IMR-90 (cell line): Measurements from ENCODE around the gene IFT20. TPM values are rescaled to one million over a fixed set of nuclear protein-coding genes. Genes with fewer than 3 reads are reported as not detected.

Experiments
- ATAC-seq: fragments of 200-7000 bp; cut with Tn5 transposase; 2 replicates; pipeline ENCODE4 v1.9.1; 2020; ENCODE audit warnings: low read depth, mild to moderate bottlenecking, moderate library complexity
- BruUV-seq: library from RNA; stranded (reverse); fragments of 400-500 nt; replicated peaks from 2 replicates; lab custom pipeline; 2021; lab: Mats Ljungman, UMichigan
- CTCF ChIA-PET: fragments of 300-600 bp; formaldehyde crosslinking; extraction: SDS; loops from one replicate; lab custom pipeline; 2021; ENCODE audit warnings: antibody characterized with exemption; lab: Yijun Ruan, JAX
- POLR2A ChIA-PET: fragments of 300-600 bp; sonication (Branson Sonifier 250); formaldehyde crosslinking; loops from one replicate; lab custom pipeline; 2022; ENCODE audit warnings: antibody characterized with exemption; ENCODE audit not compliant: unreplicated experiment; lab: Charles Lee
- DNase-seq: peaks from one replicate; pipeline ENCODE4 v3.0.0; 2013
- H2AFZ ChIP-seq: replicated peaks from 2 replicates; pipeline ENCODE3; 2013; ENCODE audit warnings: low read length, mild to moderate bottlenecking; ENCODE audit not compliant: poor library complexity
- H2AK5ac ChIP-seq: 2 replicates; pipeline ENCODE4 v1.6.1; 2013; ENCODE audit warnings: low read depth, low read length, inconsistent platforms
- H2AK9ac ChIP-seq: replicated peaks from 2 replicates; pipeline ENCODE3; 2013; ENCODE audit warnings: mild to moderate bottlenecking, low read depth, low read length, moderate library complexity; ENCODE audit not compliant: poor library complexity
- H2BK120ac ChIP-seq: 2 replicates; pipeline ENCODE4 v1.6.1; 2013; ENCODE audit warnings: low read depth, low read length, inconsistent platforms
- H2BK15ac ChIP-seq: 3 replicates; pipeline ENCODE4 v1.6.1; 2013; ENCODE audit warnings: low read depth, low read length, inconsistent platforms
- H2BK20ac ChIP-seq: 2 replicates; pipeline ENCODE4 v1.6.1; 2013; ENCODE audit warnings: low read depth, mild to moderate bottlenecking, inconsistent platforms, low read length, moderate library complexity
- H2BK5ac ChIP-seq: 2 replicates; pipeline ENCODE4 v1.6.1; 2013; ENCODE audit warnings: mild to moderate bottlenecking, low read depth, low read length, inconsistent platforms; ENCODE audit not compliant: poor library complexity, severe bottlenecking
- H3K14ac ChIP-seq: replicated peaks from 2 replicates; pipeline ENCODE4 v1.6.1; 2013; ENCODE audit warnings: low read depth, low read length, inconsistent platforms
- H3K18ac ChIP-seq: 2 replicates; pipeline ENCODE4 v1.6.1; 2013; ENCODE audit warnings: low read depth, low read length, control low read depth
- H3K23ac ChIP-seq: 2 replicates; pipeline ENCODE4 v1.6.1; 2013; ENCODE audit warnings: low read depth, low read length, inconsistent platforms
- H3K27ac ChIP-seq: 2 replicates; pipeline ENCODE4 v1.5.1; 2013; ENCODE audit warnings: mild to moderate bottlenecking, control low read depth, low read length; ENCODE audit not compliant: insufficient read depth
- H3K27me3 ChIP-seq: 2 replicates; pipeline ENCODE4 v1.6.1; 2013; ENCODE audit warnings: low read length; ENCODE audit not compliant: control insufficient read depth, insufficient read depth
- H3K36me3 ChIP-seq: 2 replicates; pipeline ENCODE4 v1.6.1; 2013; ENCODE audit warnings: low read length, mixed read lengths; ENCODE audit not compliant: control insufficient read depth, insufficient read depth
- H3K4ac ChIP-seq: 2 replicates; pipeline ENCODE4 v1.6.1; 2013; ENCODE audit warnings: low read depth, low read length, inconsistent platforms
- H3K4me1 ChIP-seq: 2 replicates; pipeline ENCODE4 v1.6.1; 2013; ENCODE audit warnings: low read length, mixed read lengths; ENCODE audit not compliant: control insufficient read depth, insufficient read depth
- H3K4me2 ChIP-seq: 2 replicates; pipeline ENCODE4 v1.6.1; 2013; ENCODE audit warnings: low read depth, mild to moderate bottlenecking, control low read depth, low read length, moderate library complexity
- H3K4me3 ChIP-seq: 2 replicates; pipeline ENCODE4 v1.5.1; 2013; ENCODE audit warnings: low read depth, mild to moderate bottlenecking, control low read depth, low read length, moderate library complexity; ENCODE audit not compliant: insufficient read depth
- H3K56ac ChIP-seq: 2 replicates; pipeline ENCODE4 v1.6.1; 2013; ENCODE audit warnings: low read length, inconsistent platforms; ENCODE audit not compliant: insufficient read depth; ENCODE audit errors: extremely low read depth
- H3K79me1 ChIP-seq, 2 experiments: 2 replicates each; pipeline ENCODE4 v1.6.1; 2013; ENCODE audit warnings: low read length in 2 of 2, inconsistent platforms in 1 of 2, low read depth in 1 of 2
- H3K9ac ChIP-seq: 2 replicates; pipeline ENCODE4 v1.6.1; 2013; ENCODE audit warnings: low read depth, low read length, control low read depth
- H3K9me1 ChIP-seq: 2 replicates; pipeline ENCODE4 v1.6.1; 2013; ENCODE audit warnings: low read length, inconsistent platforms; ENCODE audit not compliant: insufficient read depth
- H3K9me3 ChIP-seq: 2 replicates; pipeline ENCODE4 v1.6.1; 2013; ENCODE audit warnings: low read length; ENCODE audit not compliant: control insufficient read depth, insufficient read depth
- H4K20me1 ChIP-seq: 2 replicates; pipeline ENCODE4 v1.6.1; 2013; ENCODE audit warnings: low read length, inconsistent platforms; ENCODE audit not compliant: insufficient read depth
- H4K5ac ChIP-seq: 2 replicates; pipeline ENCODE4 v1.6.1; 2013; ENCODE audit warnings: mild to moderate bottlenecking, low read depth, low read length, control low read depth
- H4K8ac ChIP-seq, 2 experiments: 2 replicates each; pipeline ENCODE4 v1.6.1; 2013; ENCODE audit warnings: low read depth in 2 of 2, low read length in 2 of 2, control low read depth in 1 of 2, inconsistent platforms in 1 of 2
- H4K91ac ChIP-seq: 2 replicates; pipeline ENCODE4 v1.6.1; 2013; ENCODE audit warnings: low read depth, low read length, inconsistent platforms; ENCODE audit not compliant: insufficient read depth
- BHLHE40 ChIP-seq: fragments of 150-350 bp; IDR thresholded peaks from 2 replicates; pipeline ENCODE4 v1.6.1; 2016; ENCODE audit warnings: mild to moderate bottlenecking, low read depth, low read length
- CEBPB ChIP-seq: IDR thresholded peaks from 2 replicates; pipeline ENCODE4 v1.6.1; 2012; ENCODE audit warnings: low read depth, low read length, improper control_type of control experiment
- CHD1 ChIP-seq: IDR thresholded peaks from 2 replicates; pipeline ENCODE4 v1.6.1; 2012; ENCODE audit warnings: low read depth, low read length, improper control_type of control experiment
- FOS ChIP-seq: fragments of 150-350 bp; IDR thresholded peaks from 2 replicates; pipeline ENCODE4 v1.6.1; 2016; ENCODE audit warnings: low read depth, low read length
- MAFK ChIP-seq: IDR thresholded peaks from 2 replicates; pipeline ENCODE4 v1.6.1; 2012; ENCODE audit warnings: low read depth, low read length, improper control_type of control experiment
- MAZ ChIP-seq: IDR thresholded peaks from 2 replicates; pipeline ENCODE4 v1.6.1; 2012; ENCODE audit warnings: low read depth, mild to moderate bottlenecking, low read length, improper control_type of control experiment, moderate library complexity, borderline replicate concordance
- MXI1 ChIP-seq: IDR thresholded peaks from 2 replicates; pipeline ENCODE4 v1.6.1; 2012; ENCODE audit warnings: low read depth, mild to moderate bottlenecking, low read length, moderate library complexity, borderline replicate concordance
- NFE2L2 ChIP-seq: fragments of 150-350 bp; IDR thresholded peaks from 2 replicates; pipeline ENCODE4 v1.6.1; 2016; ENCODE audit warnings: low read depth, mild to moderate bottlenecking, low read length
- POLR2A ChIP-seq: IDR thresholded peaks from 2 replicates; pipeline ENCODE4 v1.6.1; 2012; ENCODE audit warnings: mild to moderate bottlenecking, low read depth, low read length
- RAD21 ChIP-seq: IDR thresholded peaks from 2 replicates; pipeline ENCODE4 v1.6.1; 2012; ENCODE audit warnings: low read length, improper control_type of control experiment
- RCOR1 ChIP-seq: IDR thresholded peaks from 2 replicates; pipeline ENCODE4 v1.6.1; 2012; ENCODE audit warnings: mild to moderate bottlenecking, low read length, improper control_type of control experiment; ENCODE audit not compliant: insufficient replicate concordance
- RFX5 ChIP-seq: IDR thresholded peaks from 2 replicates; pipeline ENCODE4 v1.8.0; 2012; ENCODE audit warnings: low read depth, mild to moderate bottlenecking, low read length, moderate library complexity
- SMC3 ChIP-seq: fragments of 150-350 bp; IDR thresholded peaks from 2 replicates; pipeline ENCODE4 v1.6.1; 2016; ENCODE audit warnings: low read depth, mild to moderate bottlenecking, antibody characterized with exemption, low read length, moderate library complexity
- WGBS, 2 experiments: methylation state at CpG; one replicate each; pipeline versions ENCODE4 v1.1.5 to v1.1.7; 2013; ENCODE audit warnings: missing lambda C conversion rate in 2 of 2; ENCODE audit not compliant: insufficient read length in 1 of 2; ENCODE audit errors: extremely low coverage in 2 of 2; 5-methylcytosine and 5-hydroxymethylcytosine counted together
- dilution Hi-C: fragments of 300-500 bp; cut with HindIII; formaldehyde crosslinking; loops from one replicate; pipeline ENCODE4 v1.14.3; 2018; ENCODE audit warnings: low sequenced_read_pairs; ENCODE audit not compliant: unreplicated experiment
- in situ Hi-C: fragments of 300-500 bp; cut with MboI; formaldehyde crosslinking; loops from 3 replicates; pipeline ENCODE4 v1.14.3; 2019; ENCODE audit warnings: low sequenced_read_pairs, inconsistent platforms, mixed read lengths
- intact Hi-C: fragments of 100-400 bp; cut with micrococcal nuclease; formaldehyde crosslinking; loops from 2 replicates; pipeline ENCODE4 v1.10.0; 2022
- polyA plus RNA-seq, 3 experiments: library from polyadenylated mRNA; depleted of rRNA; stranded (reverse); fragments of >200 nt; gene quantifications; 2 replicates each; pipeline ENCODE4 v1.2.3, GENCODE V29; 2012; ENCODE audit warnings: low replicate concordance in 1 of 3
- total RNA-seq: library from RNA; depleted of rRNA; stranded (reverse); fragments of >200 nt; gene quantifications from 2 replicates; pipeline ENCODE4 v1.2.3, GENCODE V29; 2012
- TF ChIP-seq, protein P1 (sequence below): fragments of 150-350 bp; IDR thresholded peaks from 2 replicates; pipeline ENCODE4 v1.6.1; 2016; ENCODE audit warnings: low read depth, mild to moderate bottlenecking, low read length, moderate library complexity, borderline replicate concordance
- TF ChIP-seq, protein P2 (sequence below): conservative IDR thresholded peaks from 2 replicates; pipeline ENCODE4 v1.5.1; 2012; ENCODE audit warnings: mild to moderate bottlenecking, low read depth, low read length, improper control_type of control experiment
- TF ChIP-seq, protein P3 (sequence below): fragments of 150-350 bp; IDR thresholded peaks from 2 replicates; pipeline ENCODE4 v1.6.1; 2017; ENCODE audit warnings: mild to moderate bottlenecking, antibody characterized with exemption, low read length, low read depth

Gene IFT20
- total and polyA plus RNA-seq, 2 of the 4 experiments (the other 2 are of a cell fraction): 25.5 to 46.3 TPM

DNA sequence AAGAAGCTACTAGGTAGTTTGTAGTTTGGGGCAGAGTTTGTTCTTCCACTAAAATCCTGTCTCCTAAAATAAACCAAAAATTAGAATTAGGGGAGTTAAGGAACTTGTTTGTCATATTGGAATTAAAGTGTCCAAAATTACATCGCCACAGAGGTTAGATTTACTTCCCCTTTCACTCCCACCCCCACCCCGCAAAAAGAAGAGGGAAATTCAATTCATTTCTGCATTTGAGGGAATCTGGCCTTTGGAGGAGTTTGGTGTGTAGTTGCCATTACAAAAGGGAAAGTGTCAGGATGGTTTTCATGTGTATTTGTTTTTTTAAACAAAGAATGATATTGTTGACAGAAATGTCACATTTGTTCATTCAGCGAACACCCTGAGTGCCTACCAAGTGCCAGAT, 10.5 kb downstream of the IFT20 start:
- Histone ChIP-seq H3K9me1 (no peaks in the 10 kb centered on the region; the same call in 1 of the 2 replicates), H3K27me3 (no peaks in the 10 kb centered on the region), H3K56ac (no peak overlapping the region), H4K20me1 (no peaks in the 10 kb centered on the region), H3K18ac (no peak overlapping the region), H3K9me3 (no peaks in the 10 kb centered on the region), H2AK5ac (no peak overlapping the region), H3K23ac (no peak overlapping the region), H2BK20ac (no peak overlapping the region), H2BK5ac (no peak overlapping the region), H2BK15ac (no peak overlapping the region), H4K91ac (no peak overlapping the region), H3K9ac (no peak overlapping the region), H3K79me1 (peaks cover 27 to 35% of the 10 kb centered on the region in 2 experiments; a peak in 3 of 4 replicates), H3K4me2 (no peak overlapping the region), H3K27ac (no peak overlapping the region), H3K14ac (no peak overlapping the region), H2BK120ac (no peak overlapping the region), H2AFZ (no peak overlapping the region), H3K4me3 (no peak overlapping the region), H3K36me3 (peaks cover 16% of the 10 kb centered on the region), H2AK9ac (no peak overlapping the region), H4K5ac (no peak overlapping the region), H3K4ac (no peak overlapping the region), H4K8ac (no peak overlapping the region), H3K4me1 (peaks cover 7% of the 10 kb centered on the region; the same call in 1 of the 2 replicates)
- BruUV-seq: no TSS peak
- ATAC-seq (no peak), DNase-seq (no peak)
- intact Hi-C loops: loop anchor here (10.0 kb wide), 1 partner anchor 520 kb away; the partner anchor contains the start of gene NOS2
- ChIA-PET POLR2A (no interaction called here), CTCF (no interaction called here)
- in situ Hi-C loops: loop anchor here (10.0 to 25.0 kb wide), 2 partner anchors 280 to 787 kb away; partner anchors contain the start of gene NLK
- WGBS, 2 experiments: no CpG with 5 or more reads among the region's 3 CpGs
- TF ChIP-seq RFX5: no peak
- TF ChIP-seq, protein P1, sequence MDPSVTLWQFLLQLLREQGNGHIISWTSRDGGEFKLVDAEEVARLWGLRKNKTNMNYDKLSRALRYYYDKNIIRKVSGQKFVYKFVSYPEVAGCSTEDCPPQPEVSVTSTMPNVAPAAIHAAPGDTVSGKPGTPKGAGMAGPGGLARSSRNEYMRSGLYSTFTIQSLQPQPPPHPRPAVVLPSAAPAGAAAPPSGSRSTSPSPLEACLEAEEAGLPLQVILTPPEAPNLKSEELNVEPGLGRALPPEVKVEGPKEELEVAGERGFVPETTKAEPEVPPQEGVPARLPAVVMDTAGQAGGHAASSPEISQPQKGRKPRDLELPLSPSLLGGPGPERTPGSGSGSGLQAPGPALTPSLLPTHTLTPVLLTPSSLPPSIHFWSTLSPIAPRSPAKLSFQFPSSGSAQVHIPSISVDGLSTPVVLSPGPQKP: no peak
- no peak for TF ChIP-seq RAD21
- TF ChIP-seq, protein P2, sequence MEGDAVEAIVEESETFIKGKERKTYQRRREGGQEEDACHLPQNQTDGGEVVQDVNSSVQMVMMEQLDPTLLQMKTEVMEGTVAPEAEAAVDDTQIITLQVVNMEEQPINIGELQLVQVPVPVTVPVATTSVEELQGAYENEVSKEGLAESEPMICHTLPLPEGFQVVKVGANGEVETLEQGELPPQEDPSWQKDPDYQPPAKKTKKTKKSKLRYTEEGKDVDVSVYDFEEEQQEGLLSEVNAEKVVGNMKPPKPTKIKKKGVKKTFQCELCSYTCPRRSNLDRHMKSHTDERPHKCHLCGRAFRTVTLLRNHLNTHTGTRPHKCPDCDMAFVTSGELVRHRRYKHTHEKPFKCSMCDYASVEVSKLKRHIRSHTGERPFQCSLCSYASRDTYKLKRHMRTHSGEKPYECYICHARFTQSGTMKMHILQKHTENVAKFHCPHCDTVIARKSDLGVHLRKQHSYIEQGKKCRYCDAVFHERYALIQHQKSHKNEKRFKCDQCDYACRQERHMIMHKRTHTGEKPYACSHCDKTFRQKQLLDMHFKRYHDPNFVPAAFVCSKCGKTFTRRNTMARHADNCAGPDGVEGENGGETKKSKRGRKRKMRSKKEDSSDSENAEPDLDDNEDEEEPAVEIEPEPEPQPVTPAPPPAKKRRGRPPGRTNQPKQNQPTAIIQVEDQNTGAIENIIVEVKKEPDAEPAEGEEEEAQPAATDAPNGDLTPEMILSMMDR: no peak
- no peak for TF ChIP-seq BHLHE40
- TF ChIP-seq, protein P3, sequence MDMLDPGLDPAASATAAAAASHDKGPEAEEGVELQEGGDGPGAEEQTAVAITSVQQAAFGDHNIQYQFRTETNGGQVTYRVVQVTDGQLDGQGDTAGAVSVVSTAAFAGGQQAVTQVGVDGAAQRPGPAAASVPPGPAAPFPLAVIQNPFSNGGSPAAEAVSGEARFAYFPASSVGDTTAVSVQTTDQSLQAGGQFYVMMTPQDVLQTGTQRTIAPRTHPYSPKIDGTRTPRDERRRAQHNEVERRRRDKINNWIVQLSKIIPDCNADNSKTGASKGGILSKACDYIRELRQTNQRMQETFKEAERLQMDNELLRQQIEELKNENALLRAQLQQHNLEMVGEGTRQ: no peak
- TF ChIP-seq SMC3: no peak
- no peak for TF ChIP-seq RCOR1
- no peak for TF ChIP-seq MAFK
- no peak for TF ChIP-seq CHD1
- no peak for TF ChIP-seq NFE2L2
- no peak for TF ChIP-seq MXI1
- no peak for TF ChIP-seq FOS
- TF ChIP-seq MAZ: no peak
- TF ChIP-seq CEBPB: no peak
- no peak for TF ChIP-seq POLR2A
- dilution Hi-C loops: no loop called here
